GM12891 (cell line): Measurements from ENCODE around the gene PVR.

Experiments used
- DNase-seq: peaks from one replicate; pipeline ENCODE4 v3.0.0; 2011; ENCODE audit warnings: low spot score; ENCODE audit not compliant: insufficient read length
- FAIRE-seq: peaks from 2 replicates; lab custom pipeline; 2011; peaks lifted over from hg19 to GRCh38; lab: Jason Lieb, UNC
- PAX5 ChIP-seq: IDR thresholded peaks from 2 replicates; pipeline ENCODE4 v1.6.1; 2011; ENCODE audit warnings: low read length, moderate library complexity, mild to moderate bottlenecking; ENCODE audit not compliant: insufficient read depth, severe bottlenecking
- POLR2A ChIP-seq: IDR thresholded peaks from 2 replicates; pipeline ENCODE4 v1.6.1; 2011; ENCODE audit warnings: low read depth, low read length, control low read depth
- POLR2AphosphoS5 ChIP-seq: IDR thresholded peaks from 2 replicates; pipeline ENCODE4 v1.6.1; 2011; ENCODE audit warnings: low read depth, low read length, control low read depth
- POU2F2 ChIP-seq: IDR thresholded peaks from 2 replicates; pipeline ENCODE4 v1.6.1; 2011; ENCODE audit warnings: low read depth, mild to moderate bottlenecking, control low read depth, low read length, moderate library complexity
- SPI1 ChIP-seq: IDR thresholded peaks from 2 replicates; pipeline ENCODE4 v1.6.1; 2011; ENCODE audit warnings: low read depth, low read length, control low read depth
- TAF1 ChIP-seq: IDR thresholded peaks from 2 replicates; pipeline ENCODE4 v1.6.1; 2011; ENCODE audit warnings: low read depth, low read length, control low read depth

PVR gene

DNA sequence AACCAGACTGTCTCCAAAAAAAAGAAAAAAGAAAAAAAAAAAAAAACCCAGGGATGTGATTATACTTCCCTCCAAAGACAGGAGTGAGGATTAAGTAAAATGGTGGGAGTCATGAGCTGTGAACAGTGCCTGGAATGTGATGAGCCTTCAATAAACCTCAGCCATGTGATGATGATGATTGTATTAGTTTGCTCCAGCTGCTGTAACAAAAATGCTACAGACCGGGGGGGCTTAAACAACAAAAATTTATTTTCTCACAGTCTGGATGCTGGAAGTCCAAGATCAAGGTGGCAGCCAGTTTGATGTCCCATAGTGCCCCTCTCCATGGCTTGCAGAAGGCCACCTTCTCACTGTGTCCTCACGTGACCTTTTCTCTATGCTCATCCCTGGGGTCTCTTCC, 8.9 kb upstream of the PVR start:
- no peak for TF ChIP-seq PAX5
- TF ChIP-seq POLR2A = no peak
- TF ChIP-seq POLR2AphosphoS5 = no peak
- no peak for TF ChIP-seq SPI1
- TF ChIP-seq TAF1 = no peak
- no peak for TF ChIP-seq POU2F2
- no peak for FAIRE-seq
- no peak for DNase-seq

DNA sequence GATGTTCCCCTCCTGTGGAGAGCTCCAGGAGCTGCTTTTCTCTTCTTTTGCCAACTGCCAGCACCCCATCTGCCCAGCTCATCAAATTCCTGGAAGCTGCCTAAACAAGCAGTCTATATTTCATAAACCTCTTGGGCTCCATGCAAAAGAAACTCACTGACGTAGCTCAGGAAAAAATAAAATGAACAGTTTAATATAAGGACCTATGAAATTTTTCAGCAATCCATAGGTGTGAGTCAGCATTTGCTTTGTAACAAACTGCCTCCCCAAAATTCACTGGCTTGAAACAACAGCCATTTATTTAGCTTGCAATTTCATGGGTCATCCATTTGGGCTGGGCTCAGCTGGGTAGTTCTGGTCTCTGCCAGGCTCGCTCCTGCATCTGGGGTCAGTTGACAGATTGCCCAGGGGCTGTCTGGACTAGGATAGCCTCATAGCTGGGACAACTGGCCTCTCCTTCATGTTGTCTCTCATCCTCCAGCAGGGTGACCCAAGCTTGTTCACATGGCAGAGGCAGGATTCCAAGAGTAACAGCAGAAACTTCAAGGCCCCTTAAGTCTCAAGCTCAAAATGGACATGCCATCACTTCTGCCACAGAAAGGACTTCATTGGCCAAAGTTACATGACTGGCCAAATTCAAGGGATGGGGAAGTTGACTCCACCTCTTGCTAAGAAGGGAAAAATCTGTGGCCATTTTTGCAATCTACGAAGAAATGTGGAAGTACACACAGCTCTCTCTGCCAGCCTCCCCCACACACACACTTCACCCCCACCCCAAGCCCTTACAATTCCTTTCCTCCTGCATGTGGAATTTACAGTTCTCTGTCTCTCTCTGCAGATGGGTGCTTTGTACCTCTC, 7.9 kb upstream of the PVR start:
- FAIRE-seq (no peak), DNase-seq (no peak)
- no peak for TF ChIP-seq TAF1
- no peak for TF ChIP-seq SPI1
- no peak for TF ChIP-seq POLR2A
- TF ChIP-seq POU2F2 = no peak
- no peak for TF ChIP-seq PAX5
- no peak for TF ChIP-seq POLR2AphosphoS5

DNA sequence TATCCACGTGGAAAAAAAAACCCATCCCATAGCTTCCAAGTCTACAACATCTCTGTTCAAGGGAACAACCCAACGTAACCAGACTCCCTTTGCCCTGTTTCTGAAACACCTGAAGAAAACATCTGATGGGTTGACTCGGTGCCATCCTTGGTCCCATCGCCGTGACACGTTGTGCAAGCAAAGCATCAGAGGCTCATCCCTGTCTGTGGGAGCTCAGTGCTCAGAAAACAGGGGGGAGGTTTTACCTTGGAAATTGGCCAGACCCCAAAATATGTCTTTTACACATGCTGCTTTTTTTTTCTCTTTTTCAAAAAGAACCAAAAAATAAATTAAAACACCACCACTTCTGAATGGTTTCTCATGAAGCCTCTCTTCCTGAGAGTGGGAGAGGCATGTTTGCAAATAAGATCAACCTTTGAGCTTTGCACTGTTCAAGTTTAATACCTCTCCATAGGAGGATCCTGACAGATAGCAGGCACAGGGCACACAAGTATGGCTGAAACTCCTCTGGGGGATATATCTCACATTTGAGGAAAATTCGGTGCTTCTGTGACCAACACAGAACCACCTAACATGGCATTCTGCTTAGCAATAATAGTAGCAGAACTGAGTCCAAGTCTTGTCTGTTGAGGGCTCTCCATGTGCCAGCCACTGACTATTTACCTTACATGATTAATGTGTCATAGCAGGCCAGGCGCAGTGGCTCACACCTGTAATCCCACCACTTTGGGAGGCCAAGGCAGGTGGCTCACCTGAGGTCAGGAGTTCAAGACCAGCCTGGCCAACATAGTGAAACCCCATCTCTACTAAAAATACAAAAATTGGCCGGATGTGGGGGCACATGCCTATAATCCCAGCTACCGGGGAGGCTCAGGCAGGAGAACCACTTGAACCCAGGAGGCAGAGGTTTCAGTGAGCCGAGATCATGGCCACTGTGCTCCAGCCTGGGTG, 7.0 kb upstream of the PVR start:
- DNase-seq (no peak), FAIRE-seq (no peak)
- TF ChIP-seq SPI1 = no peak
- no peak for TF ChIP-seq POU2F2
- no peak for TF ChIP-seq POLR2AphosphoS5
- no peak for TF ChIP-seq POLR2A
- TF ChIP-seq PAX5 = no peak
- no peak for TF ChIP-seq TAF1

DNA sequence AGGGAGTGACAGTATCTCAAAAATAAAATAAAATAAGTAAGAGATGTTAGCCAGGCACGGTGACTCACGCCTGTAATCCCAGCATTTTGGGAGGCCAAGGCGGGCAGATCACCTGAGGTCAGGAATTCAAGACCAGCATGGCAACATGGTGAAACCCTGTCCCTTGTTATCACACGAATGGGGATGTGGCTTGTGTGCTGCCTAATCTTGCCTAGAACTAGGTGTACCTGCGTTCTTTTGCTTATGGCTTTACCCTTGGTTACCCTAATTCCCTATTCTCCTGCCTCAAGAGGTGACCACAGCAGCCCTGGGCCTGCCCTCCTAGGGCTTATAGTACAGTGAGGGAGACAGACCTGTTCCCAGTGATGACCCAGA, 6.3 kb upstream of the PVR start:
- no peak for DNase-seq
- no peak for FAIRE-seq
- TF ChIP-seq PAX5 (no peak), SPI1 (no peak), TAF1 (no peak), POLR2AphosphoS5 (no peak), POU2F2 (no peak), POLR2A (no peak)

DNA sequence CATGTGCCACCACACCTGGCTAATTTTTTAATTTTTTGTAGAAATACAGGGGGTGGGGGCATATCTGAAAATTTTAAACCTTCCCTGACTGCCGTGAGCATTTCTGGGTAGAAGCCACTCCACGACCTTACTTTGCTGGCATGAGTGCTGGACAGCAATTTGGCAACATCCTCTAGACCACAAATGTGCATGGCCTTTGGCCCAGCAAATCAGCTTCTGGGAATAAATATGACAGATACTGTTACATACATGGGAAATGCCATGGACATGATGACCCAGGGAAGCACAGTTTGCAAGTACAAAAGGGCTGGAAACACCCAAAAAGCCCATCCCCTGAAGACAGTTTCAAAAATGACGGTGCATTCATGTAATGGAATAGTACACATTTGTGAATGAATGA, 3.2 kb upstream of the PVR start:
- FAIRE-seq (no peak), DNase-seq (no peak)
- TF ChIP-seq SPI1 (no peak), POLR2A (no peak), TAF1 (no peak), POLR2AphosphoS5 (no peak), PAX5 (no peak), POU2F2 (no peak)

DNA sequence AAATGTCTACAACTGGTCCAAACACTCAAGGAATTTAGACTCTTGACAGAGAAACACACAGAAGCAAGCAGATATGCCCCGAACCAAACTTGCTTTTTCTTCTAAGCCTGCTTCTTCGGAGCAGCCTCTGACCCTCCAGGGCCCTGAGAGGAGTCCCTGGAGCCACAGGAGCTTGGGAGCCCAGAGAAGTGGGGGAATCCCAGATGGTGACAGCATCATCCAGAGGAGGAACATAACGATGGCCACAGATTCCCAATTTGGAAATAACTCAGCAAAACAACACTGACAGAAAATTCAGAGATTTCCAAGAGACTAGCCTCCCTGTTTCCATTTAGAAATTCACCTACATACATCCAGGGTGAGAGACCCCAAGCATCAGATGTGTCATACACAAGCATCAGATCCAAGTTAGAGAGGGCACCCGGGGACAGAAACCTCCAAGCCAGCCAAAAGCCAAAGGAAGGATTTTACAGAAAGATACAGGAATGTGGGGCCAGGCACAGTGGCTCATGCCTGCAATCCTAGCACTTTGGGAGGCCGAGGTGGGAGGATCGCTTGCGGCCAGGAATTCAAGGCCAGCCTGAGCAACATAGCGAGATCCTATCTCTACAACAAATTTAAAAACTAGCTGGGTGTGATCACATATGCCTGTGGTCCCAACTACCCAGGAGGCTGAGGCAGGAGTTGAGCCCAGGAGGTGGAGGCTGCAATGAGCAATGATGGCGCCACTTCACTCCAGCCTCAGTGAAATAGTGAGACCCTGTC, 2.0 kb upstream of the PVR start:
- DNase-seq (no peak), FAIRE-seq (no peak)
- TF ChIP-seq POU2F2 (no peak), PAX5 (no peak), TAF1 (no peak), POLR2AphosphoS5 (no peak), SPI1 (no peak), POLR2A (no peak)

DNA sequence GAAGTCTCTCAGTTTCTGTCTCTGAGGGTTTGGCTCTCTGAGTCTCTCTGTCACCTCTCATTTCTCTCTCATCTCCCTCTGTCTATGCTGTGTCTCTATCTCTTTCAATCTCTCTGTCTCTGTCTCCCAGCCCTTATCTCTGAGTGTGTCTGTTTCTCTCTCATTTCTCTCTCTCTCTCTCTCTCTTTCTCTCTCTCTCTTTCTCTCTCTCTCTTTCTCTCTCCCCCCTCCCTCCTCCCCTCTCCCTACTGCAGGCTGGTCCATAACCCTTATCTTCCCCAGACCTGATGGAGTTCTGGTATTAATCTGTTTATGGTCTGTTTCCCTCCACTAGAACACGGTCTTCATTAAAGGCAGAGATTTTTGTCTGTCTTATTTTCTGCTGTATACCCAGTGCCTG, 1.3 kb upstream of the PVR start:
- FAIRE-seq (no peak), DNase-seq (no peak)
- TF ChIP-seq POLR2A (no peak), PAX5 (no peak), POLR2AphosphoS5 (no peak), TAF1 (no peak), POU2F2 (no peak), SPI1 (no peak)

DNA sequence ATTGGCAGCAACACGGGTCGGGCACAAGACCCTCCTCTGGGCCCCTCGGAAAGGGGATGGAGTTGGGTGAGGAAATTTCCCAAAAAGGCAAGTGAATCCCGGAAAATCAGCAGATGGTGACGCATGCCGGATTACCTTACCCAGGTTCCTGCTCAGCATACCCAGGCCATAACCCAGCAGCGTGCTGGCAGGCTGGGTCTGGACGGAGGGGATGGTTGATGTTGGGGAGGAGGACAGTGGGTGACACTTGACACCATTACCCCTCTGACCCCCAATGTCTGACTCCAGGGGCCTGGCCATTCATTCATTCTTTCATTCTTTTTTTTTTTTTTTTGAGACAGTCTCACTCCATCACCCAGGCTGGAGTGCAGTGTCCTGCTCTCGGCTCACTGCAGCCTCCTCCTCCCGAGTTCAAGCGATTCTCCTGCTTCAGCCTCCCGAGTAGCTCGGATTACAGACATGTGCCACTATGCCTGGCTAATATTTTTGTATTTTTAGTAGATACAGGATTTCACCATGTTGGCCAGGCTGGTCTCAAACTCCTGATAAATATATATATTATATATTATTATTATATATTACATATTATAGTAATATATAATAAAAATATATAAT, 799 bp downstream of the PVR start:
- no peak for TF ChIP-seq SPI1
- TF ChIP-seq PAX5 = no peak
- no peak for TF ChIP-seq TAF1
- TF ChIP-seq POU2F2 = no peak
- TF ChIP-seq POLR2A = no peak
- TF ChIP-seq POLR2AphosphoS5 = no peak
- peak; percentile 35 for DNase-seq
- FAIRE-seq = no peak
